ENCODE measurements around the gene COQ5.

GRCh38 chr12:120488057-120488640 is 40.8 kb downstream of the COQ5 start:
- TF ChIP-seq CTCF (IDR thresholded peaks at IDR 0.05) (no peak), ZMAT4 (CRISPR knock-in tag; IDR thresholded peaks at IDR 0.05) (no peak), SP1 (CRISPR knock-in tag; conservative IDR thresholded peaks at IDR 0.05) (no peak), ZBTB21 (CRISPR knock-in tag; IDR thresholded peaks at IDR 0.05; ENCODE audit: borderline replicate concordance) (no peak), CBFB (CRISPR knock-in tag; IDR thresholded peaks at IDR 0.05; ENCODE audit: low read depth) (no peak), TP53 (CRISPR knock-in tag; IDR thresholded peaks at IDR 0.05) (no peak), ZNF512 (CRISPR knock-in tag; IDR thresholded peaks at IDR 0.05; ENCODE audit: borderline replicate concordance) (no peak), PRDM15 (CRISPR knock-in tag; IDR thresholded peaks at IDR 0.05) (no peak), RELA (CRISPR knock-in tag; IDR thresholded peaks at IDR 0.05; ENCODE audit: borderline replicate concordance) (no peak), ARID4B (CRISPR knock-in tag; IDR thresholded peaks at IDR 0.05; ENCODE audit: borderline replicate concordance) (no peak), ZNF423 (CRISPR knock-in tag; IDR thresholded peaks at IDR 0.05) (no peak), ESRRA (CRISPR knock-in tag; IDR thresholded peaks at IDR 0.05; ENCODE audit: borderline replicate concordance) (no peak)
